GM18870 (cell line): Measurements from ENCODE around the gene SURF4.
A peak's percentile ranks its signal among the peaks of the same experiment; 100 is the strongest.

ENCODE experiments used
- ATAC-seq: cut with Tn5 transposase; IDR thresholded peaks from one replicate; pipeline ENCODE4 v1.9.1; 2021; ENCODE audit warnings: moderate library complexity; ENCODE audit not compliant: unreplicated experiment

SURF4 gene

DNA sequence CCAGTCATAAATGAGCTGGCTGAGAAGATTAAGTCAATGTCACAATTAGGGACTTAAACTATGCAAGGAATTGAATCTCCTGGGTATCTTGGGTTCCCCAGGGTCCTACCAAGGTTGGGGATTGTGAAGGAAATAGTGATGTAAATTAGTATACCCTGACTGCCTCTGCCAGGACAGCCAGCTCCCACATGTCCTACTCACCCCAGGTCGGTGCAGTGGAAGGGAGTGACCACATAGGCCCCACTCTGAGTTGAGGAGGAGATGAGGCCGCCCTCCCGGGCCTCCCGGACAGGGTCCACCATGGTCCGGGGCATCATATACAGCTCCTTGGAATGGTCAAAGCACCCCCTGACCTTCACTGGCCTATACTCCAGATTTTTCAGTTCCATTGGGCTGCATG lies 22.3 kb downstream of the SURF4 start:
- no peak for ATAC-seq

DNA sequence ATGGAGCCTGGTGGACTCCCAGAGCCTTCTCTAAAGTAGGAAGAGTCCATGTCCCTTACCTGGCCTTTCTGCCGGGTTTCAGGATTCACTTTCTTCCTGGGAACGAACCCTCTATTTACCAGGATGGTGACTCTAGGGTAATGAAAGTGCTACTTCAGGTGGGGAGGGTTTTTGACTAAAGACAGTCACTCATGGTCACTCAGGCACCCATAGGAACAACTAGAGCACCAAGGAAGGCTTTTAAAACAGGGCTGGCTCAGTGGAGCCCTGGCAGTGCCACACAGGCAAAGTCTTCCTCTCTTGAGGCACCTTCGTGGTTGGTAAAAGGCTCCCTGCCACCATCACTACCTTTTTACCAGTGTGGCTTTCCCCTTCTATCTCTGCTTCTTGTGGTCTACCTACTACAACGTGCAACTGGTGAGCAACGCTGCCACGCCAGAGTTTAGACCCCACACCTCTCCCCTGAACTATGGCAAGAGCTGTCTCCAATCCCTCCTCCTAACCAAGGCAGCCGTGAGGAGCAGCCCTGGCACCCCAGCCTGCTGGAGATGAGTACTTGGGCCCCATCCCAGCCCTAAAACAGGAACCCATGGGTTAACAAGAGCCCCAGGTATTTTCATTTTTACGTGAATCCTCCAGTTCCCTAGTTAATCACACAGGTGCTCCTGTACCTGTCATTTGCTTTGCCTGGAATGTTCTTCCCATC lies 23.1 kb downstream of the SURF4 start:
- ATAC-seq, result no peak

DNA sequence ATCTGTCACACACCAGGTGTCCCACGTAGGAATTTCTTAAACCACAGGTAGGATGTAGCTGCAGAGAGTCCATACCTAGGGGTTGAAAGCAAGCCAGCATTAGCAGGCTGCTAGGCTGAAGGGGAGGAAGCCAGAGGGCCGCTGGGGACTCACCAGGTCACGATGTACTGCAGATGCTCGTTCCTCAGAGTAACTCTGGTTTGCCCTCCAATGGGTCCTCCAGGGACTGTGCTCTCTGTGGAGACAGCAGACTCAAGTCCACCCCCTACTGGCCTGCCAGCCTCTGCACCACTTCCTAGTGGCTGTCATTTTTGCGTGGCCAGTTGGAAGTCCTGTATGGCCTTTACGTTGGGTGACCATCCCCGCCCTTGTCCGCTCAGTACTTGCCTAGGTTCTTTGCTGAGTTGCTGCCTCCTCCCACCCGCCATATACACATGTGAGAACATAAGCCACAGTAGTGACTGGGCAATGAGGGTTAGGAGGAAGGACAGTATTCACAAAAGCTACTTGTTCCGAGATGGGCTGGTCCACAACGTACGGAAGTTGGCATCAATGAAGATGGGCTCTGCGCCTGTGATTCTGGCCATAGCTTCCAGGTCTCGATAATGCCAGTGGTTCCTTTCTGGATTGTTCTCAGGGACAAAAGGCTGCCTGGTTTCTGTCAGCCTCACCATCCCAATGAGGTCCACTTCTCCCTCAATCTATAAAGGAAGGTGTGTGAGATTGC lies 23.8 kb downstream of the SURF4 start:
- no peak for ATAC-seq

DNA sequence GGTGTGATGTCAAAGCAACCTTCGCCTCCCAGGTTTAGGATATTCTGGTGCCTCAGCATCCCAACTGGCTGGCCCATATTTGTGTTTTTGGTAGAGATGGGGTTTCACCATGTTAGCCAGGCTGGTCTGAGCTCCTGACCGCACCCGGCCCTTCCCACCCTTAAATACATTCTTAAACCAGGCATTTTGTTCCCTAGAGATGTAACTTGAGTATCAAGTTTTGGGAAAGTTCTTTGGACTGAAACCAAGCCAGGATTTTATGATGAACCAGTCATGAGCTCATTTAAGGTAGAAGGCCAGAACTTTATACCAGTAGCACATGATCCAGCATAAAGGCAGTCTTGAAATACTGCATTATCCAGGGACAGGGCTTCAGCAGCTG lies 24.3 kb downstream of the SURF4 start:
- no peak for ATAC-seq

DNA sequence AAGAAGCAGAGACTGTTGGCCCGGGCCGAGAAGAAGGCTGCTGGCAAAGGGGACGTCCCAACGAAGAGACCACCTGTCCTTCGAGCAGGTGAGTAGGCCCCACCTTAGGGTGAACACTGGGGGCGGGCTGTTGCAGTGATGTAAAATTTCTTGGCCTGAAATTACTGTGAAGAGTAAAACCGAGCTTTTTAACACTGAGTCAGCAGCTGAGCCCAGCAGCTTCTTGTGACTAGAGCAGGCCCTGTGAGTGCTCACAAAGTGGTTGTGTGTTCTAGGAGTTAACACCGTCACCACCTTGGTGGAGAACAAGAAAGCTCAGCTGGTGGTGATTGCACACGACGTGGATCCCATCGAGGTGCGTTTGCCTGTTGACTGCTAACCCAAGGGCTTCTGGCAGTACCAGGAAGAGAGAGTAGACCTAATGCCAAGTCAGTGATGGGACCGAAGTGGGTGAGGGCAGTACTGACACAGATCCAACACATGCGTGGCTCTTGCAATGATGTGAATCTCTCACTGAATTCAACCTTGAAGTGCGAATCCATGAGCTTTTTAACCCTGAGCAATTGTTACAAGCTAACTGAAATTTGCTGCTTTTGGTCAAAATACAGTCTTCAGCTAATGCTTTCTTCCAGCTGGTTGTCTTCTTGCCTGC lies 25.8 kb downstream of the SURF4 start:
- no peak for ATAC-seq

DNA sequence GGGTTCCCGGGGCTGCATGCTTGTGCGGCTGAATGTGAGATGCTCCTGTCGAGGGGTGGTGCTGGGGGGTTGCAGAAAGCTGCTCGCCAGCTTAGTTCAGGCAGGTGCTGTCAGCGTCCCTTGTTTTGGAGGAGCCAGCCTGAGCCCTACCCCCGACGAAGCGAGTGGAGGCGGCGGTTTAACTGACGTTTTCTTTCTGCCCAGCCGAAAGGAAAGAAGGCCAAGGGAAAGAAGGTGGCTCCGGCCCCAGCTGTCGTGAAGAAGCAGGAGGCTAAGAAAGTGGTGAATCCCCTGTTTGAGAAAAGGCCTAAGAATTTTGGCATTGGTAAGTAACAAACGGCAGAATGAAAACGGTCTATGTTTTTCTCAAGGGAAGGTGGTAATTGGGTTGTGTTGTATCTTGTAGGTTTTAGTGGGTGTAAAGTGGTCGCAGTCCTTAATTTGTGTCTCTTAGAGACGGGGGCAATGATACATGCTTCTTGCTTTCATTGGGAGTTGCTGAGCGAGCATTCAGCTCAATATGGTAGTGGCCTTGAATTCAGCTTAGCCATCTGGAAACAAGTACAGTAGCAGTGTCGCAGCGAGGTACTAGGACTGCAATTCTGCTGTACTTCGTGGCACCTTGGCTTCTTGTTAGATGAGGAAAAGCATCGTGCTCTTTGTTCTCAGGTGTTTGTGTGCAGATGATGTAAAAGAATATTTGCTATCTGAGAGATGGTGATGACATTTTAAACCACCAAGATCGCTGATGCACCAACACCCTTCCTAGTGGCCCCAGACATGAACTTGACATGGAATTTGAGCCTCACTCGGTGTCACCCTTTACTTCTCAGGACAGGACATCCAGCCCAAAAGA lies 26.9 kb downstream of the SURF4 start:
- ATAC-seq, result no peak

DNA sequence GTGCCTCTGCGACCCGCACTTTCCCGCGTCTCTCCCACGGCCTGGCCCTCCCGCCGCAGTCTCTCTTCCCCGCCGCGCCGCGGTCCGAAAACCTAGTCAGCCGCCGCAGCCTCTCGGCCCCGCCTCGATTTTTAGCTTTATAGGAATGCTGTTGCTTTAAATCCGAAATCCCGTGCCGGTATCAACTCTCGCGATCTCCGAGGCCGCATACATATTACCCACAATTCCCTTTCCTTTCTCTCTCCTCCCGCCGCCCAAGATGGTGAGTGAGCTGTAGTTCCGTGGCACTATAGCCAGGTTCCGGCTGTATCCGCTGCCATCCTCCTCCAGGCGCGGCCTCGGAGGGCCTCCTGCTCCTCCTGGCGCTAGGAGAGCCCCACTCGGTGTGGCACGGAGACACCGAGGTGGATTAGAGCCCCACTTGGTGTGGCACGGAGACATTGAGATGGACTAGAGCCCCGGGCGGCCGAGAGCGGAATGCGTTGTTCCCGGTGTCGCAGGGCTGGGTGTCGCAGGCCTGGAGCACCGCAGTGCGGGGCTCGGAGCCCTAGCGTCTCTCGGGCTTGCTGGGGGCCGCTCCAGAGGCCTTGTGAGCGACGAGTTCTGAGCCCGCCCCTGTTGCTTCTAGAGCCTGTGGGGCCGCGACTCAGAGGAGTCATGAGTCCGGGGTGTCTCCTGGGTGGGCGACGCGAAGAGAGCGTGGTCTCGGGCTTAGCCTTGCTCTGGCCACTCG lies 27.7 kb downstream of the SURF4 start, which contains the start of the genes MED22 and RPL7A:
MED22 (minus strand) TSS at position 147 of the 733 bp plus-strand sequence. CDS start 1,469 bp downstream, outside the sequence.
RPL7A (plus strand) TSS at position 234 of the 733 bp plus-strand sequence; CDS start at position 260, 26 bp downstream.
- ATAC-seq, result peak; percentile 82

DNA sequence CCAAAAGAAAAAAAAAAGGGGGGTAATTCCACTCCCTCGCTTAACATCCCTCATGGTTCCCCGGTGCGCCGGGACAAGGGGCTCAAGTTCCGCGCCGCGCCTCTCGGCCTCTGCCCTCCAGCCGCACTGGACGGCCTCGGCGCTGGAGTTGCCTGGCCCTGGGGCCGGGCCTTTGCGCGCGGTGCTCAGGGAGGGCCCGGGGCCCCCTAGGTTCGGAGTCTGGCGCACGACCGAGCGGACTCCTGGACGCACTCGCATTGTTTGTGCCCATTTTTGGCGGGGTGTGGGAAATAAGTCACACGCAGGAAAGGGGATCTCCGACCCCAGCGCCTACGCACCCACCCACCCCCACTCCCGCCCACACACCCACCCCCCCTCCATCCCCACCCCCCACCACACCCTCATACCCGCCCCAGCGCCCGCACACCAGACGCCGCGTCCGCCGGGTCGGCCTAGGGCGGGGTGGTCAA lies 28.3 kb downstream of the SURF4 start:
- peak; percentile 10 for ATAC-seq

DNA sequence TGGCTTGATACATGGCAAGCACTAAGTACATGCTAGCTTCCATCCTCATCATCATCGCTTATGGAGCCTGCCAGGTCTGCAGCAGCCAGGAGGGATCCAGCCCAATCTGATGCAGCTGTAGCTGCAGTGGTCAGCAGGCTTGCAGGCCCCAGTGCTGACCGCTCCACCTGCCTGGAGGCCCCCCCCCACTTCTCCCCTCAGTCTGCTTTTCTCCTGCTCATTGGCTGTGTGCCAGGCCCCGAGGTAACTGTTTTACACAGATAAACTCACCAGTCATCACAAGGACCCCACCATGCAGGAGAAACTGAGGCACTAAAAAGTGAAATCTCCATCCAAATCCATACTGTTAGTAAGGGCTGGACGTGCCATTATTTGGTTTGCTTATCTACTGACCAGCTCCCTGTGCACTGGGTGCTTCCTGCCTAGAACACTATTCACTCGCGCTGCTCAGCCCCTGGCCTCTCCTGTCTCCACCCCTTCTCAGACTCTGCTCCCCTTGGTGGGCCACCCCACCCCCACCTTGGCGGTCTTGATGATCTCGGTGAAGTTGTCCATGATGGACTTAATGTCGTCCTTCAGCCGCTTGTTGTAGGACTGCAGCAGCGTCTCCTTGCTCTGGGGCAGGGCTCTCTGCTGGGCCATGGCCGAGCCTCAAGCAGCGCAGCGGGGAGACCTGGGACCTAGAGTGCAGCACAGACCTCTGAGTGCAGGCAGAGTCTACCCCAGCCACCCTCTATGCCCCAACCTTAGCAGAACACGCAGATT lies 29.7 kb downstream of the SURF4 start:
- ATAC-seq, result no peak

DNA sequence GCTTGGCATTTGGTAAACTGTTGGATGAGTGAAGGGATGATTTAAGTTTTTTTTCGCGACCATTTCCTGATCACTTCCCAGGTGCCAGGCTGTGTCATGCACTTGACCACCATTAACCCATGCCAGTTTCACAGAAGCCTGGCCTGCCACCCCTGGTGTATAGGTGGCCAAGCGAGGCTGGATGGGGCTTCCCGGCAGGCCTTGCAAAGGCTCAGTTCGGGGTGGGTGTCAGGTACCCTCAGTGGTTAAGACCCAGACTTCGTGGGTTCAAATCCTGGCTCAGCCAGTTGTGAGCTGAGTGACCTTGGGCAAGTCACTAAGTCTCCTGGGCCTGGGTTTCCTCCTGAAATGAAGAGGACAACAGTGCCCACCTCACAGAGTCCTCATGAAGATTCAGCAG lies 30.3 kb downstream of the SURF4 start:
- no peak for ATAC-seq

DNA sequence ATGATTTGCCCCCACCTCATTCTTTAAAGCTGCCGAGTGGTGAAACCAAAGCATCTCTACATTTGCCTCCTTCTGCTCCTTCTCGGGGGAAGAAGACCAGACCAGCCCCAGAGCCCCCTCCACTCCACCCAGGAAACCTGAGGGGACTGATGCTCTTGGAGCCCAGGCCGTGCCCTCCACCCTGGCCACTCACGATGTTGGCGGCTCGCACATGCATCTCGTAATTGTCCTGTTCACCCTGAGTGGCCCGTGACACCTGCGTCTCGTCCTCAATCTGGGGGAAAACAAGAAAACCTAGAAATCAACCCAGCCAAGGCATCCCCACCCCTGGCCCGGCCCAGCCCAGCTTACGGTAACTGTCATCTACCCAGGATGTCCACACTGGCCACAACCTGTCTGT lies 30.9 kb downstream of the SURF4 start:
- ATAC-seq, result no peak

DNA sequence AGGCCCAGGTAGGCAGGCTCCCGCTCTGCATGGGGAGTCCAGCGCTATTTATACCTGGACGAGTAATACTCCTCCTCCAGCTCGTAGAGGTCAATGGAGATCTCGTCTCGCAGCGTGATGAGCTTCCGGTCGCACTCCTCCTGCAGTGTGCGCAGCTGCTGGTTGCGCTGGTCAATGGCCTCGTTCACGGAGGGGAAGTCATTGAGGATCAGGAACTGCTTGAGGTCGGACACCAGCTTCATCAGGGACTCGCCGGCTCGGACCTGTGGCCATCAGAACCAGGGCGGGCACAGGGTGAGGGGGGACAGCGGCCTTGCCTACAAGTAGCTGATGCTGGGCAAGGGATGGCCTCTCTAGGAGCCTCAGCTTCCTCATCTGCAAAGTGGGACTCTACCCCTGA lies 31.8 kb downstream of the SURF4 start:
- ATAC-seq, result no peak

DNA sequence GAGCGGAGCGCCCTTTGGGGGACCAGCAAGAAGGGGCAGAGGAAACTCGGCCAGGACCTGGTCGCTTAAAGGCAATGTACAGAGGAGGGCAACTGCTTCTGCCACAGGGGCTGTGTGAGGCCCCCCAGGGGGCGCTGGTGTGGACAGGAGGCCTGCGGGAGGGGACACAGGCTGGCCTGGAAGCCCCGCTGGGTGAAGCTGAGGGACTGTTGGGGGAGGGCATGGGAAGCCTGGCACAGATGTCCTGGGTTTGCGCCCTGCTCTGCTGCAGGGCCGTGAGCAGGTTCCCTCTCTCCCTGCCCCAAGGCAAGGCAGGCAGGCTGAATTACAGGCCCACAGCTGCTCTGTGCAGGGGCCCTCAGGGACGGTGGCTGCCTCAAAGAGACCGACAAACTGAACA lies 33.3 kb downstream of the SURF4 start:
- ATAC-seq, result no peak

DNA sequence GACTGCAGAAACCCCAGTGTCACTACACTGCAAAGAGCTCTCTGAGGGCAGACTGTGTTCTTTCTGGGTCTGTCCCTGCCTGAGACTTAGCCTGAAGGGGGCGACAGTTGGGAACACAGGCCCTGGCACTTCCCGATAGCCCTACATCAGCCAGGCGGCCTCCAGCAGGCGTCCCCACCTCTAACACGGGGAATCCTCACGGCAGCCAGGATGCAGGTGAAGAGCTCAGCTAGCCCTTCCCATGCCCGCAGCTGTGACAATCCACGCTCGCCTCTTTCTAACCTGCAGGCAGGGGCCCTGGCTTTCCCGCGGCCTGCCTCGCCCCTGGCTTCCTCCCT lies 33.8 kb downstream of the SURF4 start:
- no peak for ATAC-seq

DNA sequence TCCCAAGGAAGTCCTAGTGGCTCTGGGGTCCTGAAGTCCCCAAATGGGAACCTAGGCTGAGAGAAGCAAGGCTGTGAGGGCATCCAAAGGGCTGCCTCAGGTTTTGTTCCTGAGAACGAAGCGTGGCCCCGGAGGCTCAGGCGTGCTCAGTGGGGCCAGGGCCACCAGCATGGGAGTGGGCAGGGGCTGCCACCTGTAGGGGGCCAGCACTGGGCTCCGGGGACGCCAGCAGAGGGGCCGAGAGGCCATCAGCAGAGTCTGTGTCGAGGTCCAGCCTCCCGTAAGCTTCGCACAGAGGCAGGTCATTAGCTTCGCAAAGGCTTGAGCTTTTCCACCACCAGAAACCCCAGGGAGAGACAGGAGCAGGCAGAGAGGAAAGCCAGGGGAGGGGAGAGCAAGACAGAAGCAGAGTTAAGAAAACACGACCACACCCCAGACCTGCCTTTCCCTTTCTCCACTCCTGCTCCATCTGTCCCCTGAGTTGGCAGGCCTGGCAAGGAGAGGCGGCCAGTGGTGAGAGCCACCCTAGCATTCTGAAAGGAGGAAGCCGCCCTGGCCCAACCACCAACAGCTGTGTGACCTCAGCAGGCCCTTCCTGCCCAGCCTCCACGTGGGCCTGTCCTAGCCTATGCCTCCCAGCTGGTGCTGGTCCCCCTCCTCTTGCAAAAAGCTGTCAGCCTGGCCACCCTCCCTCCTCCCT lies 34.3 kb downstream of the SURF4 start:
- ATAC-seq, result no peak

DNA sequence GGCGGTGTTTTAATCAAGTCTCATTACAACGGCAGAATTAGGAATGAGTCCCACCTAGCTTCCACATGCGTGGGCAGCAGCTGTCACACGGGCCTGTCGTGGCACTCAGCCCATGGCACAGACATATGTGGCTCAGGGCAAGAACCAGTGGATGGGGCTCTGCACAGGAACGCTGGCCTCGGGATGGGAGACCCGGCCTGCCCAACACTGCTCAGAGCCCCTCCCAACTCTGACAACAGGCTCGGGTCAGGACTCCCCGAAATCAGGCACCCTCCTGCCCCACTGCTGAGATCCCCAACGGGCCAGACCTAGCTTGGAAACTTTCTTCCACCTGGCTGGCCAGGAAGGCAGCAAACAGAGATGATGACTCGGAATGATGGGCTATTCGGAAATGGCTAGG lies 34.9 kb downstream of the SURF4 start:
- ATAC-seq, result no peak

DNA sequence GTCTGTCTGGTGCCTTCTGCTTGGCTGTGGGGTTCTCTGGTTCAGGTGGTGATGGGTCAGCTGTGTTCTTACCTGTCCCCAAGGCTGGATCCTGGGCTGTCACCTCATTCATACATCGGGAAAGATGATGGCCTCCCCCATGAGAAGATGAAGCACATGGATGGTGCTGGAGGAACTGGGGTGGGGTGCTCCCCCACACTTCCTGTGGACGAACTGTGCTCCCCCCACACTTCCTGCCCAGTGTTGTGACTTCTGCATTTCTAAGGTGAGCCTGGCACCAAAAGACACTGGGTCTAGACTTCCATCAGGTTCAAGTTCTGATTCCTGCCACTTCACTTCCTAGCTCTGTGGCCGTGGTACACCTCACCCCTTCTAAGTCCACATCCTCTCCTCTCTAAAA lies 35.6 kb downstream of the SURF4 start:
- no peak for ATAC-seq

DNA sequence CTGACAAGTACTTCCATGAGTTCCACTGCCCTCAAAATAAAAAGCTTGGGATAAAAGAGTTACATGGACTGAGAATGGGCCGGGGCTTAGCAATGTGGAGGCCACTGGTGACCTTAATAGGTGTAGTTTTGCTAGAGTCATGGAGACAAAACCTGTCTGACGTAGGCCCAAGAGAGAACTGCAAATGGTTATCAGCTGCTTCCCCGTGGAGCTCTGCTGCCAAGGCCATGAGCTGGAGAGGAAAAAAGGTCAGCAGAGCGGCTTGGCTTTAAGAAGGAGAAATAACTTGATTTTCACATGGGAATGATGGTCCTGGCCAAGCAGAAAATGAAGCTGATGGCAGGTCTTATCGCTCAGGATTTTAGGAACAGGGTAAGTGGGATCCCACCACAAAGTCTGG lies 36.2 kb downstream of the SURF4 start:
- ATAC-seq, result no peak
